ENCODE results near the gene CNIH2. TPM values are rescaled to one million over a fixed set of nuclear protein-coding genes. Genes with fewer than 3 reads are reported as not detected.
A peak's percentile ranks its signal among the peaks of the same experiment; 100 is the strongest.

CNIH2 gene
- total and polyA plus RNA-seq, 2 of the 13 experiments (the other 11 are each of a cell fraction or from before 2014, with no cell fraction given) = 0.60 to 0.69 TPM

DNA sequence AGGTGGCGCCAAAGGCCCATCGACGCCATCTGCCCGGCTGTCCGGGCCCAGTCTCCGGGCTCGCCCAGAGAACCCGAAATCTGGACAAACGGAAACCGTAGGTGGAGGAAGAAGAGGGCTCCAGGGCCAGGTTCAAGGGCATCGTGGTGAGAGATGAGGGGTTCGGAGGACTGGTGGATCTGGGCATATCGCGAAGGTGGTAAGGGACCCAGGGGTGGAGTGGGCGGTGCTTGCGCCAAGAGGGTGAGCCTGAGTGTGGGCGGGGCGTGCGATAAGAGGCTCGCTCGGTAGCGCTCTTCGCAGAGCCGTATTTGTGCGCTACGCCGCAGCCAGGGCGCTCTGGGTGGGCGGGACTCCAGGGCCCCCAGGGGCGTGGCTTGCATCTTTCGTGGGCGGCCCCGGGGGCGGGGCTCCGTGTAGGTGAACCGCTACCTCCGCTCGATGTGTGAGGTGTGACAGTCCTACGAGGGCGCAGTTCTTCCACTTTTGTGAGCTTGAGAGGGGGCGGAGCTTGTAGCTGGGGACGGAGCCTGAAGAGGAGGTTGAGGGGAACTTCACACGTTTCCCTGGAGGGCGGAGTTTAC lies 34.1 kb downstream of the CNIH2 start (continued):
- TF ChIP-seq CBX2 (IDR thresholded peaks at IDR 0.05; ENCODE audit: low read depth, low read length) = no peak
- TF ChIP-seq CBX2 (CRISPR knock-in tag; IDR thresholded peaks at IDR 0.05; ENCODE audit: low read depth) = 0 out of 2 replicates have a peak, but pooled peaks have one; percentile 0
- TF ChIP-seq ZSCAN9 (CRISPR knock-in tag; IDR thresholded peaks at IDR 0.05; ENCODE audit: borderline replicate concordance) = no peak; the same call in 1 of the 2 replicates
- TF ChIP-seq, protein P1, sequence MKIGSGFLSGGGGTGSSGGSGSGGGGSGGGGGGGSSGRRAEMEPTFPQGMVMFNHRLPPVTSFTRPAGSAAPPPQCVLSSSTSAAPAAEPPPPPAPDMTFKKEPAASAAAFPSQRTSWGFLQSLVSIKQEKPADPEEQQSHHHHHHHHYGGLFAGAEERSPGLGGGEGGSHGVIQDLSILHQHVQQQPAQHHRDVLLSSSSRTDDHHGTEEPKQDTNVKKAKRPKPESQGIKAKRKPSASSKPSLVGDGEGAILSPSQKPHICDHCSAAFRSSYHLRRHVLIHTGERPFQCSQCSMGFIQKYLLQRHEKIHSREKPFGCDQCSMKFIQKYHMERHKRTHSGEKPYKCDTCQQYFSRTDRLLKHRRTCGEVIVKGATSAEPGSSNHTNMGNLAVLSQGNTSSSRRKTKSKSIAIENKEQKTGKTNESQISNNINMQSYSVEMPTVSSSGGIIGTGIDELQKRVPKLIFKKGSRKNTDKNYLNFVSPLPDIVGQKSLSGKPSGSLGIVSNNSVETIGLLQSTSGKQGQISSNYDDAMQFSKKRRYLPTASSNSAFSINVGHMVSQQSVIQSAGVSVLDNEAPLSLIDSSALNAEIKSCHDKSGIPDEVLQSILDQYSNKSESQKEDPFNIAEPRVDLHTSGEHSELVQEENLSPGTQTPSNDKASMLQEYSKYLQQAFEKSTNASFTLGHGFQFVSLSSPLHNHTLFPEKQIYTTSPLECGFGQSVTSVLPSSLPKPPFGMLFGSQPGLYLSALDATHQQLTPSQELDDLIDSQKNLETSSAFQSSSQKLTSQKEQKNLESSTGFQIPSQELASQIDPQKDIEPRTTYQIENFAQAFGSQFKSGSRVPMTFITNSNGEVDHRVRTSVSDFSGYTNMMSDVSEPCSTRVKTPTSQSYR (CRISPR knock-in tag; IDR thresholded peaks at IDR 0.05; ENCODE audit: borderline replicate concordance) = no peak
- TF ChIP-seq, protein P2, sequence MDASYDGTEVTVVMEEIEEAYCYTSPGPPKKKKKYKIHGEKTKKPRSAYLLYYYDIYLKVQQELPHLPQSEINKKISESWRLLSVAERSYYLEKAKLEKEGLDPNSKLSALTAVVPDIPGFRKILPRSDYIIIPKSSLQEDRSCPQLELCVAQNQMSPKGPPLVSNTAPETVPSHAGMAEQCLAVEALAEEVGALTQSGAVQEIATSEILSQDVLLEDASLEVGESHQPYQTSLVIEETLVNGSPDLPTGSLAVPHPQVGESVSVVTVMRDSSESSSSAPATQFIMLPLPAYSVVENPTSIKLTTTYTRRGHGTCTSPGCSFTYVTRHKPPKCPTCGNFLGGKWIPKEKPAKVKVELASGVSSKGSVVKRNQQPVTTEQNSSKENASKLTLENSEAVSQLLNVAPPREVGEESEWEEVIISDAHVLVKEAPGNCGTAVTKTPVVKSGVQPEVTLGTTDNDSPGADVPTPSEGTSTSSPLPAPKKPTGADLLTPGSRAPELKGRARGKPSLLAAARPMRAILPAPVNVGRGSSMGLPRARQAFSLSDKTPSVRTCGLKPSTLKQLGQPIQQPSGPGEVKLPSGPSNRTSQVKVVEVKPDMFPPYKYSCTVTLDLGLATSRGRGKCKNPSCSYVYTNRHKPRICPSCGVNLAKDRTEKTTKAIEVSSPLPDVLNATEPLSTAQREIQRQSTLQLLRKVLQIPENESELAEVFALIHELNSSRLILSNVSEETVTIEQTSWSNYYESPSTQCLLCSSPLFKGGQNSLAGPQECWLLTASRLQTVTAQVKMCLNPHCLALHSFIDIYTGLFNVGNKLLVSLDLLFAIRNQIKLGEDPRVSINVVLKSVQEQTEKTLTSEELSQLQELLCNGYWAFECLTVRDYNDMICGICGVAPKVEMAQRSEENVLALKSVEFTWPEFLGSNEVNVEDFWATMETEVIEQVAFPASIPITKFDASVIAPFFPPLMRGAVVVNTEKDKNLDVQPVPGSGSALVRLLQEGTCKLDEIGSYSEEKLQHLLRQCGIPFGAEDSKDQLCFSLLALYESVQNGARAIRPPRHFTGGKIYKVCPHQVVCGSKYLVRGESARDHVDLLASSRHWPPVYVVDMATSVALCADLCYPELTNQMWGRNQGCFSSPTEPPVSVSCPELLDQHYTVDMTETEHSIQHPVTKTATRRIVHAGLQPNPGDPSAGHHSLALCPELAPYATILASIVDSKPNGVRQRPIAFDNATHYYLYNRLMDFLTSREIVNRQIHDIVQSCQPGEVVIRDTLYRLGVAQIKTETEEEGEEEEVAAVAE (CRISPR knock-in tag; IDR thresholded peaks at IDR 0.05; ENCODE audit: borderline replicate concordance) = no peak
- TF ChIP-seq ZNF160 (CRISPR knock-in tag; IDR thresholded peaks at IDR 0.05) = no peak
- peak; percentile 48; the same call in 1 of the 2 replicates for TF ChIP-seq THAP11 (CRISPR knock-in tag; IDR thresholded peaks at IDR 0.05)
- TF ChIP-seq ZNF253 (CRISPR knock-in tag; IDR thresholded peaks at IDR 0.05; ENCODE audit: borderline replicate concordance) = no peak
- no peak for TF ChIP-seq ZNF432 (CRISPR knock-in tag; IDR thresholded peaks at IDR 0.05; ENCODE audit: borderline replicate concordance)
- TF ChIP-seq POLR2A (IDR thresholded peaks at IDR 0.05; ENCODE audit: insufficient read depth in 1 of 2, low read depth in 2 of 2, low read length in 2 of 2) = peak in 1 of 2 experiments; percentile 62; a peak in 1 of 4 replicates
- peak; percentile 77; the same call in 1 of the 2 replicates for TF ChIP-seq SSRP1 (CRISPR knock-in tag; IDR thresholded peaks at IDR 0.05)
- TF ChIP-seq U2AF1 (optimal IDR thresholded peaks at IDR 0.05; ENCODE audit: low read depth, low read length) = no peak
- peak; percentile 69; the same call in 1 of the 2 replicates for TF ChIP-seq CBFB (CRISPR knock-in tag; IDR thresholded peaks at IDR 0.05)
- TF ChIP-seq ZNF598 (CRISPR knock-in tag; IDR thresholded peaks at IDR 0.05; ENCODE audit: borderline replicate concordance) = peak; percentile 62; the same call in 1 of the 2 replicates
- TF ChIP-seq, protein P3, sequence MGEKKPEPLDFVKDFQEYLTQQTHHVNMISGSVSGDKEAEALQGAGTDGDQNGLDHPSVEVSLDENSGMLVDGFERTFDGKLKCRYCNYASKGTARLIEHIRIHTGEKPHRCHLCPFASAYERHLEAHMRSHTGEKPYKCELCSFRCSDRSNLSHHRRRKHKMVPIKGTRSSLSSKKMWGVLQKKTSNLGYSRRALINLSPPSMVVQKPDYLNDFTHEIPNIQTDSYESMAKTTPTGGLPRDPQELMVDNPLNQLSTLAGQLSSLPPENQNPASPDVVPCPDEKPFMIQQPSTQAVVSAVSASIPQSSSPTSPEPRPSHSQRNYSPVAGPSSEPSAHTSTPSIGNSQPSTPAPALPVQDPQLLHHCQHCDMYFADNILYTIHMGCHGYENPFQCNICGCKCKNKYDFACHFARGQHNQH (CRISPR knock-in tag; IDR thresholded peaks at IDR 0.05) = peak; percentile 76
- TF ChIP-seq, protein P4, sequence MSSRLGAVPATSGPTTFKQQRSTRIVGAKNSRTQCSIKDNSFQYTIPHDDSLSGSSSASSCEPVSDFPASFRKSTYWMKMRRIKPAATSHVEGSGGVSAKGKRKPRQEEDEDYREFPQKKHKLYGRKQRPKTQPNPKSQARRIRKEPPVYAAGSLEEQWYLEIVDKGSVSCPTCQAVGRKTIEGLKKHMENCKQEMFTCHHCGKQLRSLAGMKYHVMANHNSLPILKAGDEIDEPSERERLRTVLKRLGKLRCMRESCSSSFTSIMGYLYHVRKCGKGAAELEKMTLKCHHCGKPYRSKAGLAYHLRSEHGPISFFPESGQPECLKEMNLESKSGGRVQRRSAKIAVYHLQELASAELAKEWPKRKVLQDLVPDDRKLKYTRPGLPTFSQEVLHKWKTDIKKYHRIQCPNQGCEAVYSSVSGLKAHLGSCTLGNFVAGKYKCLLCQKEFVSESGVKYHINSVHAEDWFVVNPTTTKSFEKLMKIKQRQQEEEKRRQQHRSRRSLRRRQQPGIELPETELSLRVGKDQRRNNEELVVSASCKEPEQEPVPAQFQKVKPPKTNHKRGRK (CRISPR knock-in tag; IDR thresholded peaks at IDR 0.05) = no peak
- no peak for TF ChIP-seq ZNF232 (CRISPR knock-in tag; IDR thresholded peaks at IDR 0.05; ENCODE audit: borderline replicate concordance)
- TF ChIP-seq, protein P5, sequence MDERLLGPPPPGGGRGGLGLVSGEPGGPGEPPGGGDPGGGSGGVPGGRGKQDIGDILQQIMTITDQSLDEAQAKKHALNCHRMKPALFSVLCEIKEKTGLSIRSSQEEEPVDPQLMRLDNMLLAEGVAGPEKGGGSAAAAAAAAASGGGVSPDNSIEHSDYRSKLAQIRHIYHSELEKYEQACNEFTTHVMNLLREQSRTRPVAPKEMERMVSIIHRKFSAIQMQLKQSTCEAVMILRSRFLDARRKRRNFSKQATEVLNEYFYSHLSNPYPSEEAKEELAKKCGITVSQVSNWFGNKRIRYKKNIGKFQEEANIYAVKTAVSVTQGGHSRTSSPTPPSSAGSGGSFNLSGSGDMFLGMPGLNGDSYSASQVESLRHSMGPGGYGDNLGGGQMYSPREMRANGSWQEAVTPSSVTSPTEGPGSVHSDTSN (CRISPR knock-in tag; IDR thresholded peaks at IDR 0.05) = no peak

Data from HepG2 (cell line).